Measurements from ENCODE around the gene PAK5.
"Not testable (repeated sequence)": the region's sequence is repeated elsewhere in the genome, so short reads cannot be mapped to it uniquely, and the experiment has no call there.

The PAK5 gene

GRCh38 chr20:9686455-9686854 is 152.4 kb downstream of the PAK5 start:
- DNase-seq = no peak

GRCh38 chr20:9686001-9686400 is 152.9 kb downstream of the PAK5 start:
- no peak for DNase-seq

GRCh38 chr20:9685011-9685410 is 153.9 kb downstream of the PAK5 start:
- no peak for DNase-seq

GRCh38 chr20:9677100-9677623 is 161.7 kb downstream of the PAK5 start:
- DNase-seq = no peak

- DNase-seq = no peak
These were observed 165.9 kb downstream of the PAK5 start for GRCh38 chr20:9672981-9673380.

- DNase-seq = no peak
These were observed 166.8 kb downstream of the PAK5 start for GRCh38 chr20:9672027-9672426.

- DNase-seq = no peak
These were observed 170.5 kb downstream of the PAK5 start for GRCh38 chr20:9668381-9668780.

GRCh38 chr20:9663423-9663822 is 175.5 kb downstream of the PAK5 start:
- DNase-seq = no peak

- no peak for DNase-seq
These were observed 178.5 kb downstream of the PAK5 start for GRCh38 chr20:9660236-9660868.

- DNase-seq = no peak
These were observed 191.1 kb downstream of the PAK5 start for GRCh38 chr20:9647741-9648140.

- no peak for DNase-seq
These were observed 192.5 kb downstream of the PAK5 start for GRCh38 chr20:9646375-9646774.

GRCh38 chr20:9642882-9643281 is 196.0 kb downstream of the PAK5 start:
- DNase-seq = no peak

- DNase-seq = not testable (repeated sequence)
These were observed 197.3 kb downstream of the PAK5 start for GRCh38 chr20:9641499-9642000.

- DNase-seq = no peak
These were observed 201.0 kb downstream of the PAK5 start for GRCh38 chr20:9637889-9638288.

GRCh38 chr20:9635750-9636149 is 203.1 kb downstream of the PAK5 start:
- no peak for DNase-seq

- DNase-seq = no peak
These were observed 204.5 kb downstream of the PAK5 start for GRCh38 chr20:9634327-9634726.

- no peak for DNase-seq
These were observed 205.9 kb downstream of the PAK5 start for GRCh38 chr20:9632991-9633390.

GRCh38 chr20:9632265-9632664 is 206.6 kb downstream of the PAK5 start:
- no peak for DNase-seq

- no peak for DNase-seq
These were observed 208.3 kb downstream of the PAK5 start for GRCh38 chr20:9630554-9630953.

- no peak for DNase-seq
These were observed 209.0 kb downstream of the PAK5 start for GRCh38 chr20:9629831-9630230.

GRCh38 chr20:9628589-9628988 is 210.3 kb downstream of the PAK5 start:
- no peak for DNase-seq

- no peak for DNase-seq
These were observed 210.7 kb downstream of the PAK5 start for GRCh38 chr20:9628141-9628540.

- peak in 1 of 58 donors; percentile 11 for DNase-seq
These were observed 211.7 kb downstream of the PAK5 start for GRCh38 chr20:9627219-9627618.

GRCh38 chr20:9626357-9626756 is 212.5 kb downstream of the PAK5 start:
- no peak for DNase-seq
